GM23338 (cell line): ENCODE measurements around the gene ACTR10. TPM values are rescaled to one million over a fixed set of nuclear protein-coding genes. Genes with fewer than 3 reads are reported as not detected.

Experiments used
- EZH2phosphoT487 ChIP-seq: fragments of 200-600 bp; sonication (generic); IDR thresholded peaks from one replicate; pipeline ENCODE4 v1.8.1; 2018; ENCODE audit warnings: antibody characterized with exemption; ENCODE audit not compliant: unreplicated experiment
- JUNB ChIP-seq: IDR thresholded peaks from one replicate; pipeline ENCODE4 v1.6.1; 2016; ENCODE audit warnings: antibody characterized with exemption; ENCODE audit not compliant: unreplicated experiment
- polyA plus RNA-seq: library from polyadenylated mRNA; unstranded; fragments of >200 nt; fragmentation: Nextera tagmentation; extraction: Ambion mirVana; gene quantifications from 2 replicates; pipeline ENCODE4 v1.2.1, GENCODE V29; 2016
- total RNA-seq: library from RNA; depleted of rRNA; stranded (reverse); fragments of >200 nt; shearing (Covaris generic); gene quantifications from 2 replicates; pipeline ENCODE4 v1.2.3, GENCODE V29; 2014
- TF ChIP-seq, protein P1 (sequence below): fragments of 250-450 bp; sonication (Bioruptor Pico); IDR thresholded peaks from 2 replicates; pipeline ENCODE4 v1.5.0; 2020; ENCODE audit warnings: mild to moderate bottlenecking, moderate library complexity
- TF ChIP-seq, protein P2 (sequence below): IDR thresholded peaks from 2 replicates; pipeline ENCODE4 v1.6.1; 2016; ENCODE audit warnings: antibody characterized with exemption
- TF ChIP-seq, protein P3 (sequence below): IDR thresholded peaks from one replicate; pipeline ENCODE4 v1.6.1; 2018; ENCODE audit warnings: antibody characterized with exemption; ENCODE audit not compliant: unreplicated experiment

Gene ACTR10
- total and polyA plus RNA-seq, 2 experiments from 2014 or later = 30.8 to 50.2 TPM

DNA sequence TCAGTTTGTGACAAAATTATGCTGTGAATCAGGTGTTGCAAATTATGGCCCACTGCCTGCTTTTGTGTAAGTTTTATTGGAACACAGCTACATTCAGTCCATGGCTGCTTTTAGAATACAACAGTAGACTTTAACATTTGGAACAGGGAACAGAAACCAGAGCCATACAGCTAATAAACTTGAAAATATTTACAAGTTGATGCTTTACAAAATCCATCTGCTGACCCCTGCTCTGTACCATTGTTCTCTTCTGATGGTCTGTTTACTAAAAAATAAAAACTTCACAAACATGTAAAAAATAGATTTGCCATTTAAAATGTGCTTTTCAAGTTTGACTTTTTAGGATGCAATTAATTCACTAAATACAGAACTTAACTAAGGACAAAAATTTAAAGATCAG is 65.5 kb downstream of the ACTR10 start (continued):
- TF ChIP-seq, protein P1, sequence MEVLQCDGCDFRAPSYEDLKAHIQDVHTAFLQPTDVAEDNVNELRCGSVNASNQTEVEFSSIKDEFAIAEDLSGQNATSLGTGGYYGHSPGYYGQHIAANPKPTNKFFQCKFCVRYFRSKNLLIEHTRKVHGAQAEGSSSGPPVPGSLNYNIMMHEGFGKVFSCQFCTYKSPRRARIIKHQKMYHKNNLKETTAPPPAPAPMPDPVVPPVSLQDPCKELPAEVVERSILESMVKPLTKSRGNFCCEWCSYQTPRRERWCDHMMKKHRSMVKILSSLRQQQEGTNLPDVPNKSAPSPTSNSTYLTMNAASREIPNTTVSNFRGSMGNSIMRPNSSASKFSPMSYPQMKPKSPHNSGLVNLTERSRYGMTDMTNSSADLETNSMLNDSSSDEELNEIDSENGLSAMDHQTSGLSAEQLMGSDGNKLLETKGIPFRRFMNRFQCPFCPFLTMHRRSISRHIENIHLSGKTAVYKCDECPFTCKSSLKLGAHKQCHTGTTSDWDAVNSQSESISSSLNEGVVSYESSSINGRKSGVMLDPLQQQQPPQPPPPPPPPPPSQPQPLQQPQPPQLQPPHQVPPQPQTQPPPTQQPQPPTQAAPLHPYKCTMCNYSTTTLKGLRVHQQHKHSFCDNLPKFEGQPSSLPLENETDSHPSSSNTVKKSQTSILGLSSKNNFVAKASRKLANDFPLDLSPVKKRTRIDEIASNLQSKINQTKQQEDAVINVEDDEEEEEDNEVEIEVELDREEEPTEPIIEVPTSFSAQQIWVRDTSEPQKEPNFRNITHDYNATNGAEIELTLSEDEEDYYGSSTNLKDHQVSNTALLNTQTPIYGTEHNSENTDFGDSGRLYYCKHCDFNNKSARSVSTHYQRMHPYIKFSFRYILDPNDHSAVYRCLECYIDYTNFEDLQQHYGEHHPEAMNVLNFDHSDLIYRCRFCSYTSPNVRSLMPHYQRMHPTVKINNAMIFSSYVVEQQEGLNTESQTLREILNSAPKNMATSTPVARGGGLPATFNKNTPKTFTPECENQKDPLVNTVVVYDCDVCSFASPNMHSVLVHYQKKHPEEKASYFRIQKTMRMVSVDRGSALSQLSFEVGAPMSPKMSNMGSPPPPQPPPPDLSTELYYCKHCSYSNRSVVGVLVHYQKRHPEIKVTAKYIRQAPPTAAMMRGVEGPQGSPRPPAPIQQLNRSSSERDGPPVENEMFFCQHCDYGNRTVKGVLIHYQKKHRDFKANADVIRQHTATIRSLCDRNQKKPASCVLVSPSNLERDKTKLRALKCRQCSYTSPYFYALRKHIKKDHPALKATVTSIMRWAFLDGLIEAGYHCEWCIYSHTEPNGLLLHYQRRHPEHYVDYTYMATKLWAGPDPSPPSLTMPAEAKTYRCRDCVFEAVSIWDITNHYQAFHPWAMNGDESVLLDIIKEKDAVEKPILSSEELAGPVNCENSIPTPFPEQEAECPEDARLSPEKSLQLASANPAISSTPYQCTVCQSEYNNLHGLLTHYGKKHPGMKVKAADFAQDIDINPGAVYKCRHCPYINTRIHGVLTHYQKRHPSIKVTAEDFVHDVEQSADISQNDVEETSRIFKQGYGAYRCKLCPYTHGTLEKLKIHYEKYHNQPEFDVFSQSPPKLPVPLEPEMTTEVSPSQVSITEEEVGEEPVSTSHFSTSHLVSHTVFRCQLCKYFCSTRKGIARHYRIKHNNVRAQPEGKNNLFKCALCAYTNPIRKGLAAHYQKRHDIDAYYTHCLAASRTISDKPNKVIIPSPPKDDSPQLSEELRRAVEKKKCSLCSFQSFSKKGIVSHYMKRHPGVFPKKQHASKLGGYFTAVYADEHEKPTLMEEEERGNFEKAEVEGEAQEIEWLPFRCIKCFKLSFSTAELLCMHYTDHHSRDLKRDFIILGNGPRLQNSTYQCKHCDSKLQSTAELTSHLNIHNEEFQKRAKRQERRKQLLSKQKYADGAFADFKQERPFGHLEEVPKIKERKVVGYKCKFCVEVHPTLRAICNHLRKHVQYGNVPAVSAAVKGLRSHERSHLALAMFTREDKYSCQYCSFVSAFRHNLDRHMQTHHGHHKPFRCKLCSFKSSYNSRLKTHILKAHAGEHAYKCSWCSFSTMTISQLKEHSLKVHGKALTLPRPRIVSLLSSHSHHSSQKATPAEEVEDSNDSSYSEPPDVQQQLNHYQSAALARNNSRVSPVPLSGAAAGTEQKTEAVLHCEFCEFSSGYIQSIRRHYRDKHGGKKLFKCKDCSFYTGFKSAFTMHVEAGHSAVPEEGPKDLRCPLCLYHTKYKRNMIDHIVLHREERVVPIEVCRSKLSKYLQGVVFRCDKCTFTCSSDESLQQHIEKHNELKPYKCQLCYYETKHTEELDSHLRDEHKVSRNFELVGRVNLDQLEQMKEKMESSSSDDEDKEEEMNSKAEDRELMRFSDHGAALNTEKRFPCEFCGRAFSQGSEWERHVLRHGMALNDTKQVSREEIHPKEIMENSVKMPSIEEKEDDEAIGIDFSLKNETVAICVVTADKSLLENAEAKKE = no peak
- TF ChIP-seq EZH2phosphoT487 = no peak
- TF ChIP-seq JUNB = no peak
- TF ChIP-seq, protein P2, sequence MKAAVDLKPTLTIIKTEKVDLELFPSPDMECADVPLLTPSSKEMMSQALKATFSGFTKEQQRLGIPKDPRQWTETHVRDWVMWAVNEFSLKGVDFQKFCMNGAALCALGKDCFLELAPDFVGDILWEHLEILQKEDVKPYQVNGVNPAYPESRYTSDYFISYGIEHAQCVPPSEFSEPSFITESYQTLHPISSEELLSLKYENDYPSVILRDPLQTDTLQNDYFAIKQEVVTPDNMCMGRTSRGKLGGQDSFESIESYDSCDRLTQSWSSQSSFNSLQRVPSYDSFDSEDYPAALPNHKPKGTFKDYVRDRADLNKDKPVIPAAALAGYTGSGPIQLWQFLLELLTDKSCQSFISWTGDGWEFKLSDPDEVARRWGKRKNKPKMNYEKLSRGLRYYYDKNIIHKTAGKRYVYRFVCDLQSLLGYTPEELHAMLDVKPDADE = no peak
- TF ChIP-seq, protein P3, sequence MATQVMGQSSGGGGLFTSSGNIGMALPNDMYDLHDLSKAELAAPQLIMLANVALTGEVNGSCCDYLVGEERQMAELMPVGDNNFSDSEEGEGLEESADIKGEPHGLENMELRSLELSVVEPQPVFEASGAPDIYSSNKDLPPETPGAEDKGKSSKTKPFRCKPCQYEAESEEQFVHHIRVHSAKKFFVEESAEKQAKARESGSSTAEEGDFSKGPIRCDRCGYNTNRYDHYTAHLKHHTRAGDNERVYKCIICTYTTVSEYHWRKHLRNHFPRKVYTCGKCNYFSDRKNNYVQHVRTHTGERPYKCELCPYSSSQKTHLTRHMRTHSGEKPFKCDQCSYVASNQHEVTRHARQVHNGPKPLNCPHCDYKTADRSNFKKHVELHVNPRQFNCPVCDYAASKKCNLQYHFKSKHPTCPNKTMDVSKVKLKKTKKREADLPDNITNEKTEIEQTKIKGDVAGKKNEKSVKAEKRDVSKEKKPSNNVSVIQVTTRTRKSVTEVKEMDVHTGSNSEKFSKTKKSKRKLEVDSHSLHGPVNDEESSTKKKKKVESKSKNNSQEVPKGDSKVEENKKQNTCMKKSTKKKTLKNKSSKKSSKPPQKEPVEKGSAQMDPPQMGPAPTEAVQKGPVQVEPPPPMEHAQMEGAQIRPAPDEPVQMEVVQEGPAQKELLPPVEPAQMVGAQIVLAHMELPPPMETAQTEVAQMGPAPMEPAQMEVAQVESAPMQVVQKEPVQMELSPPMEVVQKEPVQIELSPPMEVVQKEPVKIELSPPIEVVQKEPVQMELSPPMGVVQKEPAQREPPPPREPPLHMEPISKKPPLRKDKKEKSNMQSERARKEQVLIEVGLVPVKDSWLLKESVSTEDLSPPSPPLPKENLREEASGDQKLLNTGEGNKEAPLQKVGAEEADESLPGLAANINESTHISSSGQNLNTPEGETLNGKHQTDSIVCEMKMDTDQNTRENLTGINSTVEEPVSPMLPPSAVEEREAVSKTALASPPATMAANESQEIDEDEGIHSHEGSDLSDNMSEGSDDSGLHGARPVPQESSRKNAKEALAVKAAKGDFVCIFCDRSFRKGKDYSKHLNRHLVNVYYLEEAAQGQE = no peak
